Measurements from ENCODE around the gene COL4A4. TPM values are rescaled to one million over a fixed set of nuclear protein-coding genes. Genes with fewer than 3 reads are reported as not detected.

The COL4A4 gene
- total RNA-seq, 2 donors from 2014 or later: 3.0 to 6.1 TPM

- Histone ChIP-seq H3K27ac (no peak overlapping the region), H3K27me3 (replicated peaks; ENCODE audit: insufficient read depth) (no peaks in the 10 kb centered on the region), H3K4me3 (no peak overlapping the region), H3K36me3 (no peaks in the 10 kb centered on the region), H3K9me3 (no peaks in the 10 kb centered on the region), H3K4me1 (replicated peaks) (no peaks in the 10 kb centered on the region)
- DNase-seq (ENCODE audit: low spot score): no peak
- TF ChIP-seq POLR2A (IDR thresholded peaks at IDR 0.05): no peak
- no peak for TF ChIP-seq POLR2AphosphoS5 (IDR thresholded peaks at IDR 0.05)
- TF ChIP-seq, protein P1, sequence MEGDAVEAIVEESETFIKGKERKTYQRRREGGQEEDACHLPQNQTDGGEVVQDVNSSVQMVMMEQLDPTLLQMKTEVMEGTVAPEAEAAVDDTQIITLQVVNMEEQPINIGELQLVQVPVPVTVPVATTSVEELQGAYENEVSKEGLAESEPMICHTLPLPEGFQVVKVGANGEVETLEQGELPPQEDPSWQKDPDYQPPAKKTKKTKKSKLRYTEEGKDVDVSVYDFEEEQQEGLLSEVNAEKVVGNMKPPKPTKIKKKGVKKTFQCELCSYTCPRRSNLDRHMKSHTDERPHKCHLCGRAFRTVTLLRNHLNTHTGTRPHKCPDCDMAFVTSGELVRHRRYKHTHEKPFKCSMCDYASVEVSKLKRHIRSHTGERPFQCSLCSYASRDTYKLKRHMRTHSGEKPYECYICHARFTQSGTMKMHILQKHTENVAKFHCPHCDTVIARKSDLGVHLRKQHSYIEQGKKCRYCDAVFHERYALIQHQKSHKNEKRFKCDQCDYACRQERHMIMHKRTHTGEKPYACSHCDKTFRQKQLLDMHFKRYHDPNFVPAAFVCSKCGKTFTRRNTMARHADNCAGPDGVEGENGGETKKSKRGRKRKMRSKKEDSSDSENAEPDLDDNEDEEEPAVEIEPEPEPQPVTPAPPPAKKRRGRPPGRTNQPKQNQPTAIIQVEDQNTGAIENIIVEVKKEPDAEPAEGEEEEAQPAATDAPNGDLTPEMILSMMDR (IDR thresholded peaks at IDR 0.05): no peak
- 57% methylated on average over 2 of the region's 2 CpGs for WGBS
- intact Hi-C loops (cut with DNase I): no loop called here
Observed at GRCh38 chr2:227124811-227125210, 39.2 kb downstream of the COL4A4 start.

DNA sequence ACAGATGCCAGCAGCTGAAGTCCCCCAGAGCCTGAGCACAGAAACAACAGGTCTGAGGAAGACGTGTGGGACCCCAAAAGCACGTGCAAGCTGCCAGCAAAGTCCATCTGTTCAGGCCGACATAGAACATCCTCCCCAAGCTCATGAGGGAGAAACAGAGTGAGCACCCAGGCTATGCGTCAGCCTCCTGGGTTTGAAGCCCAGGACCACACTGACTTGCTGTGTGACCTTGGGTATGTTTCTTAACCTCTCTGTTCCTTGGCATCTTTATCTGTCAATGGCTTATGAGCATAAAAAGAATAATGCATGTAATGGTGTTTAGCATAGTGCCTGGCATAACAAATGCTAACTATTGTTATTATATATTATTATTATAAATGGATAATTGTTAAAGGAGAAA, 40.3 kb downstream of the COL4A4 start:
- Histone ChIP-seq H3K27ac (no peak overlapping the region), H3K4me1 (replicated peaks) (no peaks in the 10 kb centered on the region), H3K9me3 (no peaks in the 10 kb centered on the region), H3K36me3 (no peaks in the 10 kb centered on the region), H3K27me3 (replicated peaks; ENCODE audit: insufficient read depth) (no peaks in the 10 kb centered on the region), H3K4me3 (no peak overlapping the region)
- intact Hi-C loops (cut with DNase I): no loop called here
- no peak for DNase-seq (ENCODE audit: low spot score)
- 84% methylated on average over 4 of the region's 4 CpGs for WGBS
- TF ChIP-seq POLR2A (IDR thresholded peaks at IDR 0.05) (no peak), POLR2AphosphoS5 (IDR thresholded peaks at IDR 0.05) (no peak)
- TF ChIP-seq, protein P1 (IDR thresholded peaks at IDR 0.05): no peak

DNA sequence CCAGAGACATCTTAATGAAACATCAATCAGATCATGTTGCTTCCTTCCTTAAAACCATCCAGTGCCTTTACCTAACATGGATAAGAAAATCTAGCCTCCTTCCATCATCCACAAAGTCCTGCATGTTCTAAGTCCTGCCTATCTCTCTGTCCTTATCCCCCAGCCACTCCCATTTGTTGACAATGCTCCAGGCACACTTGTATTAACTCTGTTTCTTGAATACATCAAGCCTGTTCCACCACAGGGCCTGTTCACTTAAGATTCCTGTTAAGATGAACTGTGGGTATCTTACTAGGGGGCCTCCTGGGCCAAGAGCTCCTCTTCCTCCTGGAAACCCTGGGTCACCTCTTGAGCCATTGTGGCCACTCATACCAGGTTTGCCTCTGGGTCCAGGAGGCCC, 45.7 kb downstream of the COL4A4 start:
- H3K9me3 ChIP-seq: no peaks in the 10 kb centered on the region
- intact Hi-C loops (cut with DNase I): no loop called here
- H3K36me3 ChIP-seq: no peaks in the 10 kb centered on the region
- H3K27me3 ChIP-seq (replicated peaks; ENCODE audit: insufficient read depth): no peaks in the 10 kb centered on the region
- no peak overlapping the region for H3K27ac ChIP-seq
- TF ChIP-seq, protein P1 (IDR thresholded peaks at IDR 0.05): no peak
- no peak for TF ChIP-seq POLR2A (IDR thresholded peaks at IDR 0.05)
- H3K4me3 ChIP-seq: no peak overlapping the region
- no peak for DNase-seq (ENCODE audit: low spot score)
- H3K4me1 ChIP-seq (replicated peaks): no peaks in the 10 kb centered on the region

- TF ChIP-seq POLR2AphosphoS5 (IDR thresholded peaks at IDR 0.05): no peak
- TF ChIP-seq, protein P1 (IDR thresholded peaks at IDR 0.05): no peak
- TF ChIP-seq POLR2A (IDR thresholded peaks at IDR 0.05): no peak
- no peaks in the 10 kb centered on the region for H3K36me3 ChIP-seq
- no peak overlapping the region for H3K27ac ChIP-seq
- no peak for DNase-seq (ENCODE audit: low spot score)
- WGBS: 40% methylated on average over 3 of the region's 3 CpGs
- H3K27me3 ChIP-seq (replicated peaks; ENCODE audit: insufficient read depth): no peaks in the 10 kb centered on the region
- intact Hi-C loops (cut with DNase I): no loop called here
- no peak overlapping the region for H3K4me3 ChIP-seq
- H3K9me3 ChIP-seq: no peaks in the 10 kb centered on the region
- H3K4me1 ChIP-seq (replicated peaks): no peaks in the 10 kb centered on the region
Observed at GRCh38 chr2:227117852-227118251, 46.2 kb downstream of the COL4A4 start.

DNA sequence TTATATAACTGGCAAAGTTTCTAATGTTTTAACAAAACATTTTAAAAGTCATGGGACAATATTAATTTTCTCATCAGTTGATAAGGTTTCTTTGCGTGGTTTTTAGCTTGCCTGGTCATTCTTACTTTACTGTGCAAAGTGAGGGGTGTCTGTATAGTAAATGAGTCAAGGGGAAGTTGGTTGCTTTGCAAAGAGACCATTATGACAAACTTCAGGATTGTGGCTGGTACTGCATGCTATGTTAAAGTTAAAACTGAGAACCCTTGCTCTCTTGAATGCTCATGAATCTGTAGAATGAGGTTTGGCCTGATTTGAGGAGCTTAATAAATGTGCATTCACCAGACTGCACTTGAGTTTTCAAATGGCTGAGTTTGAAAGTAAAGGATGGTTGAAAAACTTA, 47.0 kb downstream of the COL4A4 start:
- WGBS: 91% methylated on average over 1 of the region's 1 CpG
- no peaks in the 10 kb centered on the region for H3K27me3 ChIP-seq (replicated peaks; ENCODE audit: insufficient read depth)
- DNase-seq (ENCODE audit: low spot score): no peak
- intact Hi-C loops (cut with DNase I): no loop called here
- no peaks in the 10 kb centered on the region for H3K9me3 ChIP-seq
- H3K4me3 ChIP-seq: no peak overlapping the region
- no peak overlapping the region for H3K27ac ChIP-seq
- TF ChIP-seq, protein P1 (IDR thresholded peaks at IDR 0.05): no peak
- no peak for TF ChIP-seq POLR2AphosphoS5 (IDR thresholded peaks at IDR 0.05)
- TF ChIP-seq POLR2A (IDR thresholded peaks at IDR 0.05): no peak
- no peaks in the 10 kb centered on the region for H3K36me3 ChIP-seq
- no peaks in the 10 kb centered on the region for H3K4me1 ChIP-seq (replicated peaks)

Measured in prostate gland (tissue), 2 donors.